HK-2 (cell line): ENCODE measurements around the gene FARP2.
"Not testable (repeated sequence)": the region's sequence is repeated elsewhere in the genome, so short reads cannot be mapped to it uniquely, and the experiment has no call there.

Experiments
- DNase-seq: peaks from one replicate; pipeline ENCODE4 v3.0.0-alpha.2; 2018; ENCODE audit not compliant: unreplicated experiment

FARP2 gene

DNA sequence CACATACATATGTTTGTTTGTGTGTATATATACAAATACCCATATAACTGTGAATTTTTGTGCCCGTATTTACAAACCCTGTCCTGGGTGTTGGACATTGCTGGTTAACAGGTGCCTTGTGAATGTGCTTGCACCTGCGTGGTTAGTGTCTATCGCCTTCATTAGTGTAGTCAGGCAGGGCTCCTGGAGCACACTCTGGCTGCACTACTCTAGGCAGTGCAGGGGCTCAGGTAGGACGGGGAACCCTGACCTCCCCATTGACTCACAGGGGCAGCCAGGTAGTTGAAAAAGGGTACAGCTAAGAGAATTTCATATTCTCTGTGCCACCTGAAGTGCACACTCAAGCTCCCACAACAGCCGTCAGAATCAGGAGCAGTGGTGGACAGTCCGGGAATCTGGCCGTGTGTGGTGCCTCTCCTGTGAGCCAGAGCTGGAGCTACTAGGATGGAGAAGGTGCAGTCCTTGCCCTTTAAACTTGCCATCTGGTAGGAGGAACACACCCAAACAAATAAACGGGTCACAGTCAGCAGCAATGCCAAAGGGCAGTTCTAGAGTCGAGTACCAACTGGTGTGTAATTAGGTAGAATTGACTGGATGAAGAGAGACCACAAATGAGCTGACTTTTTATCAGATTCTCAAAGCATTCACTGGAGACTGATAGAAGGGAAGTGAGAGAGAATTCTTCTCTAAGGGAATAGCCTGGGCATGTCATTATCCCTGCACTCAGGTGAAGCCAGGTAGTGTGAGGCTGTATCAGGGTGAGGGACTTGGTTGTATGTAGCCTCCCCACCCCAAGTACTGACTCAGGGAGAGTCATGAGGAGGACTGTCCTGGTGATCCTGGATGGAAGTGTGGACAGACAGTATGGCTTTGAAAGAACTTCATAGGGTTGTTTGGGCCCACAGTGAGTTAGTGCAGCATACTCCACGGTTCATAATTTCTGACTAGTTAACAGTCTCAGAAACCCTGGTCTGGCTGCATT, 44.1 kb downstream of the FARP2 start:
- DNase-seq, result no peak

DNA sequence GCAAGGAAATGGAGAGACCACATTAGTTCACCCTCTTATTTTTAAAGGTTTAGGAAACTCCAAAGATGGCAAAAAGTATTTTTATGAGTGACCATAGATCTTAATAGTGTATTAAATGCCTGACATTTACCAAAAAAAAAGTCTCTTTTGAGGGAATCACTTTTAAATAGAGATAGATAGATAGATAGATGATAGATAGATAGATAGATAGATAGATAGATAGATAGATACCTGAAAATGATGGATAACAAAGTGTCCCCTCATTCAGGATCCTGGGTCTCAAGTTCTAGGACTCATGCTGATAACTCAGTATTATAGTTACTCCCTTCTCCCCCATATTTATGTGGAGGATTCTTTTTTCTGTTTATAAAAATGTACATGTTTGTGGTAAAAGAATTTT, 52.8 kb downstream of the FARP2 start:
- no peak for DNase-seq

DNA sequence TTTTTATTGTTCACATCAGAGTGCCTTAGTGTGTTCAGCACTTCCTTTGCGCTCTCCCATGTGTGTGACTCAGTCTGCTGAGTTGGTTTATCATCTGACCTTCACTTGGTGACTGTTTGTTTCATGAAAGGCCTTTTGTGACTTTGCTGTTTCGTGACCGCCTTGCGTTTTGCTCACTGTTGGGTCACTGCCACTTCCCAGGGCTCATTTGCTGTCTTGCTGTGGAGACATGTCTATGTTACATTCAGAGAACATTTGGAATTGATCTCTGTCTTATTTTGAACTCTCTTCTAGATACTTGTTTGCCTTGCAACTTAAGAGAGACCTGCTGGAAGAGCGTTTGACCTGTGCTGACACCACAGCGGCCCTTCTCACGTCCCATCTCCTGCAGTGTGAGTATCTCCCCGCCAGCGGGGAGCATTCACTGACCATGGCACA, 54.7 kb downstream of the FARP2 start:
- no peak for DNase-seq

DNA sequence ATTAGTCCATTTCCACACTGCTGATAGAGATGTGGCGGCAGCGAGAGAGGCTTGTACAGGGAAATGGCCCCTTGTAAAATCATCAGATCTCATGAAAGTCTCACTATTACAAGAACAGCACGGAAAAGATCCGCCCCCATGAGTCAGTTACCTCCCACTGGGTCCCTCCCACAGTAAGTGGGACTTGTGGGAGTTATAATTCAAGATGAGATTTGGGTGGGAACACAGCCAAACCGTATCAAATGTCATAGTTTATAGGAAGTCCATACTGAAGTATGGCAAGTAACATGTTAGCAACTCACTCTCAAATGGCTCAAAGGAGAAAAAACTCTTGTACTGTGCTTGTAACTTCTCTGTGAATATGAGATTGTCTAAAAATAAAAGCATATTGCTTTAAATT, 56.1 kb downstream of the FARP2 start:
- DNase-seq, result no peak

DNA sequence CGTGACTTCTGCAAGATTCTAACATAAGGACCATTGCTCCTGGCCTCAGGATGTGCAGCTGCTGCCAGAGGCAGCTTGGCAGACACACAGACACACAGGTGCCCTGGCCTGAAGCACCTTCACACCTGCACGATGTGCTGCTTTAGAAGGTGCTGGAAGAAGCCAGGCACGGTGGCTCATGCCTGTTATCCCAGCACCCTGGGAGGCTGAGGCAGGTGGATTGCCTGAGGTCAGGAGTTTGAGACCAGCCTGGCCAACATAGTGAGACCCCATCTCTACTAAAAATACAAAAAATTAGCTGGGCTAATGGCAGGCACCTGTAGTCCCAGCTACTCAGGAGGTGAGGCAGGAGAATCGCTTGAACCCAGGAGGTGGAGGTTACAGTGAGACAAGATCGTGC, 57.4 kb downstream of the FARP2 start:
- not testable (repeated sequence) for DNase-seq

DNA sequence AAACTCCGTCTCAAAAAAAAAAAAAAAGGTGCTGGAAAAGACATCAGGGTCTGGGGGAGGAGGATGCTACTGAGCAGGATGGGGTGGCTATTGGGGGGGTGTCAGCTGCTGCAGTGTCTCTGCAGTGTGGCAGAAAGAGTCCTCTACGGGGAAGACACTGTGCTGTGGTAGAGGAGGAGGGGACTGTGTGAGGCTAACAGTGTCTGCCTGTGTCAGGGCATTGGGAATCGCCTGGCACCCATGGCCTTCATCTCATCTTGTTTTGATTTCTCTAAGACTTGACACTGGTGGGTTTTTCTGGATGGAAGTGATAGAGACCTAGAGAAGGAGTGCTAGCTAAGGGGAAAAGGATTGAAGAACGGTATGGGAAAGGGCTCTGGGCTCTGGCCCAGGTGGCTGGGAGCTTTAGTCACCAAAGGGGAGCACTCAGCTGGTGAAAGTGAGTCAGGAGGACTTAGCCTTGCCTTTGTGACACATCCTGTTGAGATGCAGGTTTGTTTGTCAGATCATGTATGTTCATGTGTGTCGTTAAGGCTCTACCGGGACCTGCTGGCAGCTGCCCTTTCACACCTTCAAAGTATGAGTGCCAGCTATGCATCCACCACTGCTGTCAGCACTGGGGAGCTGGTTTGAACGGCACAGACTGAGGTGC, 58.0 kb downstream of the FARP2 start:
- no peak for DNase-seq

DNA sequence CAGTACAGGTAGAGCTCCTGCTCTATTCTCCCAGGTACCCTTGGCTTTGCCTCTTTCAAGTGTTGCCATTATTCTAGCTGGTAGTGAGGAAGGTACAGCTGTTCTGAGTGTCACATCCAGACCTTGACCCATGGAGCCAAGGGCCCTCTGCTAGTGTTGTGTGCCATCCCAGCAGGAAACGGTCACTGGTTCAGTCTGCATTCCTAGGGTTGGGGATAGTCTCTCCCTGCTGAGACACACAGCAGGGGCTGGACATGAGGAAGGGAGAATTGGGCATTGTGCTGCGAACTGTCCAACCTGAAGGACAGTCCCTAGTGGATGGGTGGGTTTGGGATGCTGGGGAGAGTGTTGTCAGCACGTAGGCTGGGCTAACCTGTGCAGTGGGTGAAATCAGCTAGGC, 59.1 kb downstream of the FARP2 start:
- no peak for DNase-seq

DNA sequence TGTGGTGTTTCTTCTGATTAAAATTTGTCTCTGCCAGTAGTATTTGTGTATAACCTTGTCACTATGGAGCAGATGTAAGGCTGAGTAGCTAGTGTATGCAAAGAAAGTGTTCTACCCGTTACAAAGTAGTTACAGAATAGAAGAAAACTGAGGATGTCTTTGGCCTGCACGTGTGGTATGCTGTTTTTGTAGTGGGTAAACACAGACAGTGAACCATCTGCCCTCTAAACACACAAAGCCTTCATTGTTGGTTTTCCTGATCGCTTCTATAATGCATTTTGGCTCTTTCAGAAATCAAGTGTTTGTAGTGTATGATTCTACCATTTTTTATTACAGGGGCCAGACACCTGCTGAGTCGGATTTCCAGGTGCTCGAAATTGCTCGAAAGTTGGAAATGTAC, 61.5 kb downstream of the FARP2 start:
- no peak for DNase-seq

DNA sequence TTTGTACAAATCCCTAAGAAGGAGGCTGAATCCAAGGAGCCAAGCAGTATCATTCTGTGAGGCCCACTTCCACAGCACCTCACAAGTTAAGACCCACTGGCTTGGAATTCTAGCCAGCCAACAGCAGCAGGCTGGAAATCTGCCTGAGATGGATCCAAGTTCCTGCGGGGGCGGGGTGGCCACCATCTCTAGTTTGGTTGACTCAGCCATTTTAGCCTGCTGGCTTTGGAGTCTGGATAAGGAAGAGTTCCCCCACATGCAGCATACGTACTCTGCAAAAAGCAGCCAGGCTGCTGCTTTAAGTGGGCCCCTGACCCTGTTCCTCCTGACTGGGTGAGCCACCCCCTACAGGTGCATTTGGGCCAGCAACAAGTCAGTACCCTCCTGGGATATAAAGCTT, 65.2 kb downstream of the FARP2 start:
- no peak for DNase-seq

DNA sequence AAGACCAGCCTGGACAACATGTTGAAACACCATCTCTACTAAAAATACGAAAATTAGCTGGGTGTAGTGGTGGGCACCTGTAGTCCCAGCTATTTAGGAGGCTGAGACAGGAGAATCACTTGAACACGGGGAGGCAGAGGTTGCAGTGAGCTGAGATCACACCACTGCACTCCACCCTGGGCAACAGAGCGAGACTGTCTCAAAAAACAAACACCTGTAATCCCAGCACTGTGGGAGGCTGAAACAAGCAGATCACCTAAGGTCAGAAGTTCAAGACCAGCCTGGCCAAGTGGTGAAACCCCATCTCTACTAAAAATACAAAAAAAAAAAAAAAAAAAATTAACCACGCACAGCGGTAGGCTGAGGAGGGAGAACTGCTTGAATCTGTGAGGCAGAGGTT, 65.9 kb downstream of the FARP2 start:
- DNase-seq, result not testable (repeated sequence)

DNA sequence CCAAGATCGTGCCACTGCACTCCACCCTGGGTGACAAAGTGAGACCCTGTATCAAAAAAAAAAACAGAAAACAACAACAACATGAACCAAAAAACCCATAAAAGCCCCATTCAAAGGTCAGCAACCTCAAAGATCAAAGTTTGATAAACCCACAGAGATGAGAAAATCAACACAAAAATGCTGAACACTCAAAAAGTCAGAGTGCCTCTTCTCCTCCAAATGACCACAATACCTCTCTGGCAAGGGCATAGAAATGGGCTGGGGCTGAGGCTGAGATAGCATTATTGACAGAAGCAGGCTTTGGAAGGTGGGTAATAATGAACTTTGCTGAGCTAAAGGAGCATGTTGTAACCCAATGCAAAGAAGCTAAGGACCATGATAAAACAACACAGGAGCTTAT, 66.3 kb downstream of the FARP2 start:
- no peak for DNase-seq

DNA sequence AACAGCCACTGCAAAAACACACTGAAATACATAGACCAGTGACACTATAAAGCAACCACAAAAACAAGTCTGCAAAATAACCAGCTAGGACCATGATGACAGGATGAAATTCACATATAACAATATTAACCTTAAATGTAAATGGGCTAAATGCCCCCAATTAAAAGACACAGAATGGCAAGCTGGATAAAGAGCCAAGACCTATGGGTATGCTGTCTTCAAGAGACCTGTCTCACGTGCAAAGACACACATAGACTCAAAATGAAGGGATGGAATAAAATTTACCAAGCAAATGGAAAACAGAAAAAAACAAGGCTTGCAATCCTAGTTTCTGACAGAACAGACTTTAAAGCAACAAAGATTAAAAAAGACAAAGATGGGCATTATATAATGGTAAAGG, 67.4 kb downstream of the FARP2 start:
- DNase-seq, result not testable (repeated sequence)

DNA sequence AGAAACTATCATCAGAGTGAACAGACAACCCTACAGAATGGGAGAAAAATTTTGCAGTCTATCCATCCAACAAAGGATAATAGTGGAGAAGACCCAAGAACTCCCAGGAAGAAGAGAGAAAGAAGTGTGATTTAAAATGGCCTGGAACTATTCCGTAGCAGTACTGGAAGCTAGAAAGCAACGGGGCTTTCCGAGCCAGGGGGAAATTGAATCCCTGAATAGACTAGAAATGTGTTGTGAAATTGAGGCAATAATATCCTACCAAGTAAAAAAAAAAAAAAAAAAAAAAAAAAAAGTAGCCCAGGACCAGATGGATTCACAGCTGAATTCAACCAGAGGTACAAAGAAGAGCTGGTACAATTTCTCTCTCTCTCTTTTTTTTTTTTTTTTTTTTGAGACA, 69.3 kb downstream of the FARP2 start:
- DNase-seq, result no peak

DNA sequence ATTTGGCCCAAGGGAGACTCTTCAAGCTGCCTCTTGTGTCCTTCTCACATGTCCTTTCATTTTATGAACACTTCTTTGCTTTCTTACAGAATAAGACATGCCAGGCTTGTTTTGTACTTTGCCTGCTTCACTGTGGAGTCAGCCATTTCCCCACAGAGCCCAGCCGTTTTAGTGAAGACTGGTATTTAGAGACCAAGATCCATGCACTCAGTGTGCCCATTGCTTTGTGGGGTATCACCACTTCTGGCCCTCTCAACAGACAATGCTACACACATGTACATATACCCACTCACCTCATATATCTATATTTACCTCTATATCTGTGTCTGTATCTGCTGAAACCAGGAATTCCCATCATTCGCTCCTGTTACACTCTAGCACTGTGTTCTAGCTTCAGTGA, 74.1 kb downstream of the FARP2 start:
- DNase-seq, result no peak

DNA sequence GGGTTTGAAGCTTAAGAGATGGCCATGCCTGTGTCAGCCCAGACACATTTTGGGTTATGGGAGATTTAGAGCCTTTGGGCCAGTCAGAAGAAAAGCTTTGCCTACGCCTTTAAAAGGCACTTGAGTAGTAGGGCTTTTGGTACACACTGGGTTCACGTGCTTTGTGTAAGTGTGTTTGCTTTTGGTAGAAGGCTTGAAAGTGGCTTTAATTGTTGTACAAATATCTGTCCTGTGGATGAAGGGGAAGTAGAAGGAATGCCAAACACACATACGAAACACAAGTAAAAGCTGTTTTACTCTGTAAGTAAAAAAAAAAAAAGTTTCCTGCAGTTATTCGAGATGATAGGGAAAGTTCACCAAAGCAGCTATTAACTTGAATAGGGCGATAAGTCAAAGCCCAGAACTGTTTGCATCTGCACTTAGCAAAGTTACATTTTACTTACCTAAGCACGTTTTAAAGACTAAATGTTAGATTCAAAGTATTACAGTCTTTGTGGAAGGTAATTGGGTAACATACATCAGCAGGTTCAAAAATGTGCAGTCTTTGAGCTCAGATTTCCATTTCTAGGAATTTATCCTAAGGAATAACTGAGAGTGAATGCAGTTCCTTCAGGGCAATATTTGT, 76.9 kb downstream of the FARP2 start:
- DNase-seq, result no peak

DNA sequence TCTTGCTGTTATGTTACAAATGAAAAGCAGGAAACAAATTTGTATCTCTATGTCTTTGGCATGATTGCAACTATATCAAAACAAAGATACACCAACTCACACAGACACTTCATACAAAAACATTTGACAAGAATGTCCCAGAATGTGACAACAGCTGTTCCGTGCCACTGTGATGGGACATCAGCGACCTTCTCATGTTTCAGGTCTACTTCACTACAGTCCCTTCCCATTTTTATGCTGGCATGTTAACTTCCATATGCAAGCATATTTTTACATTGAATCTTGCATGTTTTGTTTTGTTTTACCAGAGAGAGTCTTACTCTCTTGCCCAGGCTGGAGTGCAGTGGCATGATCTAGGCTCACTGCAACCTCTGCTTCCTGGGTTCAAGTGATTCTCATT, 81.1 kb downstream of the FARP2 start:
- no peak for DNase-seq

DNA sequence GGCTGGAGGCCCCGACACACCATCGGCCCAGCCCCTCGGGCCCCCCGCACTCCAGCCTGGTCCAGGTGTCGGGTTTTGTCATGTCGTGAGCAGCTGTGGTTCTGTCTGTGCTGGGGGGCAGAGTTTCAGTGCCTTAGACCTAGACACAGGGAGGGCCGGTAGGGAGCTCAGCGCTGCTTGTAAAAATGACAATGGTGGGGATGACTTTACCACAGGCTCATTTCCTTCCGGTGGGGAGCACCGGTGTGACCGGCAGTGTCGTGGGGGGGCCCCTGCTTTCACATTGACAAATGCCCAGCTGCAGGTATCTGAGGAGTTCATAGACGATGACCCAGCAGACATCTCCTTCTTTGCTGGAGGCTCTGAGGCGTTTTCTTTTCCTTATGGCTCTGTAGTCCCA, 85.4 kb downstream of the FARP2 start:
- DNase-seq, result no peak

DNA sequence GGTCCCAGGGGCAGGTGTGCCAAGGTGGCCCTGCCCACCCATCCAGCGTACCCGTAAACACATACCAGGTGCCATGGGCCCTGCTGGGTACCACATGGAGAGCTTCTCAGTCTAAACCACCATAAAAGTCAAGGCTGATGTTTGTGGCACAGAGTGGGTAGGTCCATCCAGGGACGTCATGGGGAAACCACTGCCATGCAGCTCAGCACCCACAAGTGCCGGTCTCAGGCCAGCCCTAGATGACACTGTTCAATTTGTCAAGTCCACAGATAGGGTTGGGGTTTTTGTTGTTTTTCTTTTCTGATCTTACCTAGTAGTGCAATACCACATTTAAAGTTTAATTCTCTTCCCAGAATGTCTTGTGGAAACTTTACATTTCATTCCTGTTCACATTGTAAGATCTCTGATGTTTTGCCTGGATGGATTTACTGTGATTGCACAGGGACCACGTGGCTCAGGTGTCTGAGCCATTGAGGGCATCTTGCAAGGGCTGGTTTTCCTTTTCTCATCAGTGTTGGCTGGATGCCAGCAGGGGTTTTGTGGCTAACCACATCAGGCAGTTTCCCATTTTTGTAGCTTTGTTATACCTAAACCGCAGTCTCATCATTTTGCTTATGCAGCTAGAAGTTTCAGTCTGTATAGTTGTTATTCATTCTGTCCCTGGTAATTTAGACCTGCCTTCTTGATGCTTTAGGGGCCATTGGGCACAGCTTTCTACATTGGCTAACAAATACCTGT, 87.6 kb downstream of the FARP2 start:
- peak; percentile 88 for DNase-seq

DNA sequence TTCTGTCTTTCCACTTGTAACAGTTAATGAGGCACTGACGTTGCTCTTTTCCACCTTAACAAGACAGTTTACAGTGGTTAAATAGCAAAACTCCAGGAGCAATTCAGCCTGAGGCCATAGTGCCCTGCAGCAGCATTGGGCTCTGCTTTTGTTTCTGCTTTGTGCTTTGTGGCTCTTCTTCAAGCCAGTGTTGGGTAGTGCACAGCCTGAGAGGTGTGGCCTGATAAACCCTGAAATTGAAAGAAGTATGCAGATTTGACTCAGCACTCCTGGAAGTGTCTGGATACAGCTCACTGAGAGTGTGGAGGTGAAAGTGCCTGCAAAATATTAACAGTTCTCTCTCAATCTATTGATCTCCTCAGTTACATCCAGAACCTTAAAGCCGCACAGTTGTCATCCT, 89.3 kb downstream of the FARP2 start:
- DNase-seq, result no peak

DNA sequence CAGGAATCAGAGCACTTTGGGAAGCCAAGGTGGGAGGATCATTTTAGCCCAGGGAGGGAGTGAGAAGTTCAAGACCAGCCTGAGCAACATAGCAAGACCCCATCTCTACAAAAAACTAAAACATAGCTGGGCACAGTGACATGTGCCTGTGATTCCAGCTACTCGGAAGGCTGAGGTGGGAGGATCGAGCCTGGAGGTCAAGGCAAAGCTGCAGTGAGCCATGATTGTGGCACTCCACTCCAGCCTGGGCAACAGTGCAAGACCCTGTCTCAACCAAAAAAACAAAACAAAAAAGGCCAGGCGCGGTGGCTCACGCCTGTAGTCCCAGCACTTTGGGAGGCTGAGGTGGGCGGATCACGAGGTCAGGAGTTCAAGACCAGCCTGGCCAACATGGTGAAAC, 94.0 kb downstream of the FARP2 start:
- DNase-seq, result not testable (repeated sequence)

DNA sequence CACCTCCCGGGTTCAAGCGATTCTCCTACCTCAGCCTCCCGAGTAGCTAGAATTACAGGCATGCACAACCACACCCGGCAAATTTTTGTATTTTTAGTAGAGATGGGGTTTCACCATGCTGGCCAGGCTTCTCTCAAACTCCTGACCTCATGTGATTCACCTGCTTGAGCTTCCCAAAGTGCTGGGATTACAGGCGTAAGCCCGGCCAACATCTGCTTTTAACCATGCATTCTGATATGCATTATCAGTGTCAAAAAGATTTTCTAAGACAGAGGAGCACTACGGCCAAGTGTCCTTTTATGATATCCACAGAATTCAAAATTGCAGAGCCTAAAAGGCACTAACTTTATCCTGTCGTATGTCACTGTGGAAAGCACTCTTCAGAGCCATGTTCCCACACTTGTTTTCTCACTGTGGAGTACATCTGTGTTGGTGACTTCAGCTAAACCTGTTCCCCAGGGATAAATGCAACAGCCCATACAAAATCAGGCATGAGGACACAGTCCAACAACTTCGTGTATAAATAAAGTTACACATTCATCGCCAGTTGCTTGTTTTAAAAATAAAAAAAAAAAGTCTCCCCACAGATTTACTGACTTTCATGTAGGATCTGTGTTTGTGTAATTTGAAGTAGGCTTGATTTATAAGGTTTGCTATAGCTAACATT, 95.9 kb downstream of the FARP2 start:
- DNase-seq, result no peak
